Stomach (tissue), 19 donors: Measurements from ENCODE around the gene UBE4B. TPM values are rescaled to one million over a fixed set of nuclear protein-coding genes. Genes with fewer than 3 reads are reported as not detected.

Experiments
- DNase-seq, 2 donors: peaks; one replicate each; pipeline versions ENCODE4 v3.0.0 to v3.0.0-alpha.2; 2013 to 2019
- H3K27ac ChIP-seq, 5 donors: fragments of 200-600 bp in 4 of 5; sonication (generic) in 4 of 5; one replicate each; pipeline ENCODE4 v1.5.1; 2013 to 2019; ENCODE audit warnings: mild to moderate bottlenecking in 1 of 5, moderate library complexity in 1 of 5
- H3K27me3 ChIP-seq, 3 donors: fragments of 200-600 bp; sonication (generic); one replicate each; pipeline ENCODE4 v1.5.1; 2017 to 2019; ENCODE audit warnings: mixed run types in 1 of 3
- H3K36me3 ChIP-seq, 4 donors: fragments of 200-600 bp; sonication (generic); 1 replicate in 3 of 4; 2 replicates in 1 of 4; pipeline ENCODE4 v1.5.1; 2016 to 2019
- H3K4me1 ChIP-seq, 4 donors: fragments of 200-600 bp; sonication (generic); one replicate each; pipeline ENCODE4 v1.5.1; 2016 to 2019
- H3K4me3 ChIP-seq, 4 donors: fragments of 200-600 bp; sonication (generic) in 3 of 4; one replicate each; pipeline ENCODE4 v1.5.1; 2016 to 2019; ENCODE audit warnings: mild to moderate bottlenecking in 1 of 4
- H3K9me3 ChIP-seq, 4 donors: fragments of 200-600 bp; sonication (generic); one replicate each; pipeline ENCODE4 v1.5.1; 2016 to 2019
- CTCF ChIP-seq, 7 experiments: fragments of 450-650 bp in 4 of 7; fragments of 200-600 bp in 3 of 7; sonication (generic) in 3 of 7; IDR thresholded peaks; one replicate each; pipeline ENCODE4 v1.5.1; 2016 to 2019; ENCODE audit warnings: antibody characterized with exemption in 7 of 7, control low read depth in 2 of 7, mild to moderate bottlenecking in 1 of 7
- EP300 ChIP-seq: sonication (generic); formaldehyde crosslinking; IDR thresholded peaks from one replicate; pipeline ENCODE4 v1.6.1; 2017; ENCODE audit warnings: antibody characterized with exemption
- POLR2A ChIP-seq, 4 donors: fragments of 450-650 bp; IDR thresholded peaks; one replicate each; pipeline ENCODE4 v1.6.1; 2016; ENCODE audit warnings: antibody characterized with exemption in 4 of 4, control low read depth in 2 of 4, mild to moderate bottlenecking in 1 of 4, moderate library complexity in 1 of 4
- POLR2AphosphoS5 ChIP-seq, 3 donors: sonication (generic); formaldehyde crosslinking; IDR thresholded peaks; one replicate each; pipeline ENCODE4 v1.6.1; 2016; ENCODE audit warnings: antibody characterized with exemption in 3 of 3
- WGBS, 5 donors: extraction: QIAGEN DNeasy Blood & Tissue Kit in 3 of 5; methylation state at CpG; one replicate each; pipeline versions ENCODE4 v1.1.5 to v1.1.7; 2013 to 2018; 5-methylcytosine and 5-hydroxymethylcytosine counted together
- intact Hi-C: fragments of 100-400 bp; cut with DNase I; formaldehyde crosslinking; loops from one replicate; pipeline ENCODE4 v1.15.1; 2023; ENCODE audit warnings: low total_unique reads
- long read RNA-seq, 10 donors: transcript quantifications; one replicate each; lab custom pipeline, GENCODE V29; 2026
- polyA plus RNA-seq, 3 donors: library from polyadenylated mRNA; stranded (reverse); fragments of 200-250 nt; gene quantifications; one replicate each; pipeline ENCODE4 v1.2.3, GENCODE V29; 2013
- total RNA-seq, 5 donors: library from RNA; depleted of rRNA; stranded (reverse); fragments of >200 nt; gene quantifications; one replicate each; pipeline versions ENCODE4 v1.1.0 to v1.2.3, GENCODE V29; 2014 to 2016
- donor health status: healthy with polysubstance abuse.
- donor health status: Bipolar disorder and iron deficiency.
- donor health status: healthy.

UBE4B gene
- 10 to 100 TPM; 37.1 to 82.9 (median 42.6) TPM for total RNA-seq
- 10 to 100 TPM; 13.3 to 17.1 (median 15.6) TPM for polyA plus RNA-seq
- long read RNA-seq, donor 1, partial matches to known transcripts = 6 of 6 reads
- long read RNA-seq, donor 1, other reads (novel, unspliced or antisense) = 0 of 6 reads
- long read RNA-seq, donor 2, partial matches to known transcripts = 13 of 13 reads
- long read RNA-seq, donor 2, other reads (novel, unspliced or antisense) = 0 of 13 reads
- long read RNA-seq, donor 3 = 0 reads
- long read RNA-seq, donor 4 = 0 reads
- long read RNA-seq, donor 5 = 0 reads
- long read RNA-seq, donor 6 = 0 reads
- long read RNA-seq, donor 7 = 0 reads
- long read RNA-seq, donor 8 = 0 reads
- long read RNA-seq, donor 9, partial matches to known transcripts = 0 of 1 reads
- long read RNA-seq, donor 9, other reads (novel, unspliced or antisense) = 0 of 1 reads
- long read RNA-seq, donor 10, full-length matches to known transcripts = 2 of 2 reads
- long read RNA-seq, donor 10, partial matches to known transcripts = 0 of 2 reads
- long read RNA-seq, donor 10, other reads (novel, unspliced or antisense) = 0 of 2 reads

DNA sequence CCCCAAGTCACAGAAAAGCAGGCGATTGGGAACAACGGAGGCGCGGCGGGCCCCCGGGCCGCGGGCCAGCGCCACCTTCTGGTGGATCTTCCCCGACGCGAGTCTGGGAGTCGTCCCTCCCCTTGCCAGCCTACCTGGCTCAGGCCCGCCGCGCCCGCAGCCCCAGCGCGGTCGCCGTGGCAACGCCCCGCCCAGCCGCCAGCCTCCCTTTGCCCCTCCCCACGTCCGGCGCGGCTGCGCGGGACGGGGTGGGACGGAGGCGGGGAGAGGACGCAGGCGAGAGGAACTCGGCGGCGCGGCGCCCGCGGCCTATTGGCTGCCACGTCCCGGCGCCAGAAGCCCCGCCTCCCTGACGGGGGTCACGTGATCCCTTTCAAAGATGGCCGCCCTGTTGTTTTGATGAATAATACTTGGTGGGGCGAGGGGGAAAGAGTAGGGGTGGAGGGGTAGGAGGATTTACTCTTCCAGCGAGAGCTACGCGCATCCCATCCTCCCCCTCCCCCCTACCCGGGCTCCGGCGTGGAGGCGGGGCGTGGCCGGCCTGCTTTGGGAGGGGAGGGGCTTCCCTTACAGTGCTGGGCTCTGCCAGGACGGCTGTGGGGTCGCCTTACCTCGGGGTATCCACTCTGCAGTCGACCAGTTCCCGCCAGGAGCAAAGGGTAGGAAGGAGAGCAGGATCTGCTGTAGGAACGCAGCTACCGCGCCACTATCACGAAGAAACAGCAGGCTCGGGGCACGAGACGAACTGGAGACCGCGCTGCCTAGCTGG lies at the start of gene UBE4B:
TSS of gene UBE4B (plus strand) at position 369 of the 769 bp plus-strand sequence. CDS start 713 bp downstream, outside the sequence.
- H3K36me3 ChIP-seq = peaks cover 7 to 16% (median 14%) of the 10 kb centered on the region in 4 donors
- 0 to 1% (median 1%) methylated on average over 23 to 73 of the region's 73 CpGs for WGBS, 5 donors
- peak in 5 of 7 experiments; percentile 63 to 90 (median 77) for TF ChIP-seq CTCF (IDR thresholded peaks at IDR 0.05)
- TF ChIP-seq POLR2AphosphoS5 (IDR thresholded peaks at IDR 0.05) = peak in 1 of 3 donors; percentile 82
- no peak for TF ChIP-seq POLR2A (IDR thresholded peaks at IDR 0.05)
- intact Hi-C loops = loop anchor here (10.0 kb wide), 2 partner anchors 88 to 158 kb away; partner anchors contain the start of genes LZIC and NMNAT1
- H3K27me3 ChIP-seq = no peaks in the 10 kb centered on the region
- peak; percentile 99 to 100 for DNase-seq
- peak within 1 kb of the TSS; percentile 84 to 94 (median 86) for H3K4me3 ChIP-seq
- H3K27ac ChIP-seq = peak within 1 kb of the TSS; percentile 91 to 97 (median 94)
- H3K4me1 ChIP-seq = peaks cover 12 to 53% (median 30%) of the 10 kb centered on the region in 4 donors
- H3K9me3 ChIP-seq = no peaks in the 10 kb centered on the region

- Histone ChIP-seq H3K9me3 (no peaks in the 10 kb centered on the region), H3K27me3 (no peaks in the 10 kb centered on the region), H3K36me3 (peaks cover 16 to 56% (median 54%) of the 10 kb centered on the region in 4 donors), H3K27ac (peak overlapping the region in 2 of 5 donors; percentile 11 to 18), H3K4me1 (no peaks in the 10 kb centered on the region), H3K4me3 (no peak overlapping the region)
- TF ChIP-seq EP300 (no peak), CTCF (IDR thresholded peaks at IDR 0.05) (no peak), POLR2A (IDR thresholded peaks at IDR 0.05) (no peak), POLR2AphosphoS5 (IDR thresholded peaks at IDR 0.05) (no peak)
- intact Hi-C loops = no loop called here
- WGBS, 5 donors = 73 to 88% (median 80%) methylated on average over 5 of the region's 5 CpGs
- no peak for DNase-seq
Observed at GRCh38 chr1:9984253-9984652, 48.5 kb upstream of the UBE4B start.

DNA sequence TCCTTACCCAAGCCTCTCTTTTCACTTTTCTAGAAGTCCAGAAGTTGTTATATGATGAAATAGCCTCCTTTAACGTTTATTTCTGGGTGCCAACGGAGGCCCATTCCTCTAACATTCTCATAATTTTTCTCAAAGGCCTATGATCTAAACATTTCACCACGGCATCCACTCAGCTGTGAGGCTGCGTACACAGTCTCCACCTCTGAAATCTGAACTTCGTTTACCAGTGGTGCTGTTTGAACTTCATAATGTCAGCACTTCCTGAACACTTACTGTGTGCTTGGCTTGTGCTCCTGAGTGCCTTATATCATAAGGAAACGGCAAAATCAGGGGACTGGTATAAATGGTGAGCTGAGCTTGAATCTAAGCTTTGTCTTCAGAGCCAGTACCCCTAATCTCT lies 47.8 kb upstream of the UBE4B start:
- peaks cover 0 to 4% (median 0%) of the 10 kb centered on the region in 4 donors for H3K4me1 ChIP-seq
- H3K9me3 ChIP-seq = no peaks in the 10 kb centered on the region
- H3K27ac ChIP-seq = peak overlapping the region in 2 of 5 donors; percentile 31 to 32
- H3K4me3 ChIP-seq = no peak overlapping the region
- WGBS, 5 donors = 37 to 44% (median 43%) methylated on average over 6 of the region's 6 CpGs
- no peaks in the 10 kb centered on the region for H3K27me3 ChIP-seq
- no peak for TF ChIP-seq CTCF (IDR thresholded peaks at IDR 0.05)
- TF ChIP-seq POLR2A (IDR thresholded peaks at IDR 0.05) = no peak
- TF ChIP-seq POLR2AphosphoS5 (IDR thresholded peaks at IDR 0.05) = no peak
- no peak for TF ChIP-seq EP300
- DNase-seq = no peak
- intact Hi-C loops = no loop called here
- H3K36me3 ChIP-seq = peaks cover 16 to 49% (median 47%) of the 10 kb centered on the region in 4 donors

DNA sequence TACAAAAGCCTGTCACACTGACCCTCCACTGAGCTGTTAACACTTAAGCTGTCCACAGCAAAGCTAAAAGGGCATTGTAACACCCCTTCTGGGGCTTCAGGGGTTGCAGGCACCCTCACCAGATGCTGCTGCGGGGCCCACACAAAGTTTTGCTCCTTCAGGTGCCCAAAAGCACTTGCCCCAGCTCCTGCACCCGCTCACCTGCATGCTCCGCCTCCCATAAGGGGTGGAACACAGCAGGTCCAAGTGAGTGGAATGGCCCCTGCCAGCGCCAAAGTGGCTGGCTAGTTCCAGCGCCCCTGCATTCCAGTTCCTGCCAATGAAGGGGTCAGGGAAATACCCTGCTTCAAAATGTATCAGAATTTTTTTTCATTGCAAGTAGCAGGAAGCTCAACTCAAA lies 43.0 kb upstream of the UBE4B start:
- intact Hi-C loops = no loop called here
- 80 to 94% (median 84%) methylated on average over 5 of the region's 5 CpGs for WGBS, 5 donors
- TF ChIP-seq POLR2AphosphoS5 (IDR thresholded peaks at IDR 0.05) (no peak), CTCF (IDR thresholded peaks at IDR 0.05) (no peak), POLR2A (IDR thresholded peaks at IDR 0.05) (no peak), EP300 (no peak)
- H3K27me3 ChIP-seq = no peaks in the 10 kb centered on the region
- peaks cover 0 to 5% (median 2%) of the 10 kb centered on the region in 4 donors for H3K36me3 ChIP-seq
- H3K9me3 ChIP-seq = no peaks in the 10 kb centered on the region
- DNase-seq = no peak
- no peak overlapping the region for H3K4me3 ChIP-seq
- no peak overlapping the region for H3K27ac ChIP-seq
- H3K4me1 ChIP-seq = peaks cover 0 to 22% (median 2%) of the 10 kb centered on the region in 4 donors
